Tibial artery (tissue), 4 donors: Measurements from ENCODE around the gene NKD1.

Source experiments
- DNase-seq, 2 donors: peaks; one replicate each; pipeline ENCODE4 v3.0.0-alpha.2; 2019
- H3K27ac ChIP-seq, 2 donors: fragments of 200-600 bp; sonication (generic) in 1 of 2; 1 replicate in 1 of 2; 2 replicates in 1 of 2; pipeline ENCODE4 v1.5.1; 2018 to 2019; ENCODE audit warnings: mild to moderate bottlenecking in 1 of 2
- H3K27me3 ChIP-seq, 2 donors: fragments of 200-600 bp; sonication (generic) in 1 of 2; one replicate each; pipeline versions ENCODE4 v1.5.1 to v1.6.0; 2016 to 2019
- H3K36me3 ChIP-seq, 3 donors: fragments of 200-600 bp; sonication (generic) in 2 of 3; one replicate each; pipeline ENCODE4 v1.5.1; 2016 to 2019; ENCODE audit warnings: mild to moderate bottlenecking in 2 of 3
- H3K4me1 ChIP-seq, 4 donors: fragments of 200-600 bp; sonication (generic) in 2 of 4; 1 replicate in 3 of 4; 2 replicates in 1 of 4; pipeline ENCODE4 v1.5.1; 2016 to 2019
- H3K4me3 ChIP-seq, 2 donors: fragments of 200-600 bp; sonication (generic) in 1 of 2; 1 replicate in 1 of 2; 2 replicates in 1 of 2; pipeline ENCODE4 v1.5.1; 2018 to 2019; ENCODE audit warnings: mild to moderate bottlenecking in 2 of 2
- H3K9me3 ChIP-seq, 3 donors: fragments of 200-600 bp; sonication (generic) in 1 of 3; one replicate each; pipeline ENCODE4 v1.5.1; 2016 to 2019
- intact Hi-C: fragments of 100-400 bp; cut with DNase I; formaldehyde crosslinking; loops from one replicate; pipeline ENCODE4 v1.15.0; 2023; ENCODE audit warnings: low total_unique reads
- TF ChIP-seq, protein P1 (sequence below), 2 experiments: fragments of 200-600 bp in 1 of 2; fragments of 450-650 bp in 1 of 2; IDR thresholded peaks; one replicate each; pipeline ENCODE4 v1.5.1; 2017 to 2019; ENCODE audit warnings: antibody characterized with exemption in 2 of 2, mild to moderate bottlenecking in 1 of 2, moderate library complexity in 1 of 2

Gene NKD1

DNA sequence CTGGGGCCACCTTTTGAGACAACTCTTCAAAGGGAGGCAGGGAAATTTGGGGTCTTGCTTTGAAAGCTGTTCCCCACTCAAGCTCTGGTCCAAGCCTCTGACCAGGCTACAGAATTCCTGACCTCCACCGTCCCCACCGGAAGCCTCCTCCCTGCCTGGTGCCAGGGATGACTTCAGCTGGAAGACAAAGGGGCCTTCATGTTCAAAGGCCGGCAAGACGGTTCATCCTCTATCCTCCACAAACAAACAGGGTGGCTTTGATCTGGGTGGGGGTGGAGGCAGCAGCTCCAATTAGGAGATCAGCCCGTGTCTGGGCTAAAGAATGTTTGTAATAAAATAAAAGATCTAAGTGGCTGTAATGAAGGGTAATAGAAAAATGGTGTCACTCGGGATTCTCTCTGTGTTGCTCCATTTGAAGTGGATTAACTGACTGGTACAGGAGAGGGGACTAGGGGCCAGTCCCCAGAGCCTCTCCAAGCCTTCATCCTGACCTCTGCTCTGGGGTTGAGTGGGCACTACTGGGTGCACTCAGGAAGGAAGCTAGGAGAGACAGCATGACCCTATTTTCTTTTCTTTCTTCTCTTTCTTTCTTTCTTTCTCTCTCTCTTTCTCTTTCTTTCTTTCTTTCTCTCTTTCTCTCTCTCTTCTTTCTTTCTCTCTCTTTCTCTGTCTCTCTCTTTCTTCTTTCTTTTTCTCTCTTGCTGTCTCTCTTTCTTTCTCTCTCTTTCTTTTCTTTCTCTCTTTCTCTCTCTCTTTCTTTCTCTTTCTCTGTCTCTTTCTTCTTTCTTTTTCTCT is 27.5 kb upstream of the NKD1 start:
- Histone ChIP-seq H3K4me3 (no peak overlapping the region), H3K36me3 (no peaks in the 10 kb centered on the region), H3K9me3 (peaks cover 0 to 17% (median 12%) of the 10 kb centered on the region in 3 donors), H3K4me1 (no peaks in the 10 kb centered on the region), H3K27ac (no peak overlapping the region), H3K27me3 (no peaks in the 10 kb centered on the region)
- intact Hi-C loops, result no loop called here
- DNase-seq, result no peak
- TF ChIP-seq, protein P1, sequence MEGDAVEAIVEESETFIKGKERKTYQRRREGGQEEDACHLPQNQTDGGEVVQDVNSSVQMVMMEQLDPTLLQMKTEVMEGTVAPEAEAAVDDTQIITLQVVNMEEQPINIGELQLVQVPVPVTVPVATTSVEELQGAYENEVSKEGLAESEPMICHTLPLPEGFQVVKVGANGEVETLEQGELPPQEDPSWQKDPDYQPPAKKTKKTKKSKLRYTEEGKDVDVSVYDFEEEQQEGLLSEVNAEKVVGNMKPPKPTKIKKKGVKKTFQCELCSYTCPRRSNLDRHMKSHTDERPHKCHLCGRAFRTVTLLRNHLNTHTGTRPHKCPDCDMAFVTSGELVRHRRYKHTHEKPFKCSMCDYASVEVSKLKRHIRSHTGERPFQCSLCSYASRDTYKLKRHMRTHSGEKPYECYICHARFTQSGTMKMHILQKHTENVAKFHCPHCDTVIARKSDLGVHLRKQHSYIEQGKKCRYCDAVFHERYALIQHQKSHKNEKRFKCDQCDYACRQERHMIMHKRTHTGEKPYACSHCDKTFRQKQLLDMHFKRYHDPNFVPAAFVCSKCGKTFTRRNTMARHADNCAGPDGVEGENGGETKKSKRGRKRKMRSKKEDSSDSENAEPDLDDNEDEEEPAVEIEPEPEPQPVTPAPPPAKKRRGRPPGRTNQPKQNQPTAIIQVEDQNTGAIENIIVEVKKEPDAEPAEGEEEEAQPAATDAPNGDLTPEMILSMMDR (IDR thresholded peaks at IDR 0.05), result no peak

DNA sequence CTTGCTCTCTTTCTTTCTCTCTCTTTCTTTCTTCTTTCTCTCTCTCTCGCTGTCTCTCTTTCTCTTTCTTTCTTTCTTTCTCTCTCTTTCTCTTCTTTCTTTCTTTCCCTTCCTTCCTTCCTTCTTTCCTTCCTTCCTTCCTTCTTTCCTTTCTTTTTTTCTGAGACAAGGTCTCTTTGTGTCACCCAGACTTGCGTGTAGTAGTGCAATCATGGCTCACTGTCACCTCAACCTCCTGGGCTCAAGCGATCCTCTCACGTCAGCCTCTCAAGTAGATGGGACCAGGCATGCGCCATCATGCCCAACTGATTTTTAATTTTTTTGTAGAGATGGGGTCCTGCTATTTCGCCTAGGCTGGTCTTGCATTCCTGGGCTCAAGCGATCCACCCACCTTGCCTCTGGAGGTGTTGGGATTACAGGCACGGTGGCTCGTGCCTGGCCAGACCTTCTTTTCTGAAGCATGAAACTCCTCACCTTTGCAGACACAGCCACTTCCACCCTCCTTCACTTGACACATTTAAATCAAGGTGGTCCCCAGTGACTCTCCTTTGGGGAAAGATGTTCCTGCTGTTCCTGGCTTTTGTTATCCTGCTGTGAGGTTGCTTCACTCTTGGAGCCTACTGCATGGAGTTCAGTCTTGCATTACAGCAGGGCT is 26.8 kb upstream of the NKD1 start:
- Histone ChIP-seq H3K4me3 (no peak overlapping the region), H3K4me1 (no peaks in the 10 kb centered on the region), H3K9me3 (peaks cover 0 to 12% (median 12%) of the 10 kb centered on the region in 3 donors), H3K27ac (no peak overlapping the region), H3K36me3 (no peaks in the 10 kb centered on the region), H3K27me3 (no peaks in the 10 kb centered on the region)
- DNase-seq, result no peak
- intact Hi-C loops, result no loop called here
- TF ChIP-seq, protein P1 (IDR thresholded peaks at IDR 0.05), result no peak

DNA sequence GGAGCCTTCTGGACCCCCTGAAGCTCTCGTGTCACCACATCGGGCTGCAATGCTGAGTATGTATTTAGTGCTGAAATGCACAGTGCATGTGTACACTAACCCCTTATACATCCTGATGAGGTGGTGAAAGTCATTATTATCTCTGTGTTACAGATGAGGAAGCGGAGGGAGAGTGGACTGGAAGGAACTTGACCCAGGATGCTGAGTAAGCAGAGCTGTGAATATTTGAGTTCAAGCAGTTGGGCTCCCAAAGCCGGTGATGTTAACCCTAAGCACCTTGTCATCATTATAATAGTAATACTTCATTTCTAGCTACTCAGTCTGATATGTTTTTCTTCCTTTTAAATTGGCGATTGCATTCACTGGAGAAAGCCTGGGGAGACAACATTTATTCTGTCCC is 25.9 kb upstream of the NKD1 start:
- Histone ChIP-seq H3K9me3 (peaks cover 0 to 4% (median 3%) of the 10 kb centered on the region in 3 donors), H3K36me3 (no peaks in the 10 kb centered on the region), H3K27ac (no peak overlapping the region), H3K4me1 (no peaks in the 10 kb centered on the region), H3K27me3 (no peaks in the 10 kb centered on the region), H3K4me3 (no peak overlapping the region)
- DNase-seq, result no peak
- TF ChIP-seq, protein P1 (IDR thresholded peaks at IDR 0.05), result no peak
- intact Hi-C loops, result no loop called here

DNA sequence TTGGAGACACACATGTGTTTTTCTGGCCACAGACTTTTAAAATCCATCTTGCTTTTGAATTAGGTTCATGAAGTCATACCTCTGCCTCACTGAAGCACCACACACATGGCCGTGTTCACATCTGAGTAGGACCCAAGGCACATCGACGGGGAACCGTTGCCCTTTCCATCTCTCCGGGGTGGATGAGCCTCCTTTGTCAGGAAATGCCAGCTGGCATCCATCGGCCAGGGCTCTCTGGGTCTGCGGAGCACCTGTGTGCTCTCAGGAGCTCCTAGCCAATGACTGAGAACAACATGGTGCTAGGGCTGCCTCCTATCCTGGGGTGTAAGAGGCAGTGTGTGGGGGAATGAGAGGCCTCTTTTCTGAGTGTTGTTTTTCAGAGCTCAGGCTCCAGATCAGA is 24.5 kb upstream of the NKD1 start:
- DNase-seq, result no peak
- H3K9me3 ChIP-seq, result no peaks in the 10 kb centered on the region
- TF ChIP-seq, protein P1 (IDR thresholded peaks at IDR 0.05), result no peak
- H3K36me3 ChIP-seq, result no peaks in the 10 kb centered on the region
- H3K4me1 ChIP-seq, result no peaks in the 10 kb centered on the region
- no peak overlapping the region for H3K27ac ChIP-seq
- intact Hi-C loops, result no loop called here
- no peak overlapping the region for H3K4me3 ChIP-seq
- H3K27me3 ChIP-seq, result no peaks in the 10 kb centered on the region

DNA sequence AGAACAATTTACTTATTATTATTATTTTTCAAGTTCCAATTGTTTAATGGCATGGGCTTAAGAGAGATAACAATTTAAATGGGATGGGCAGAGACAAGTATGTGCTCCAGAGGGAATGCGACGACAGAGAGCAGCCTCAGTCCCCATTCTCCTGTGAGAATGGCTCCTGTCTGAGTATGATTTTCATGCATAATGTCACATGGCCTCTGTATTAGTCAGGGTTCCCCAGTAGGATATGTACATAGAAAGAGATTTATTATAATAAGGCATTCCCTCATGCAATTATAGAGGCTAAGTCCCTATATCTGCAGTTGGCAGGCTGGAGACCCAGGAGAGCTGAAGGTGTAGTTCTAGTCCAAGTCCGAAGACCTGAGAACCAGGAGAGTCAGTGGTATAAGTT is 22.9 kb upstream of the NKD1 start:
- Histone ChIP-seq H3K27ac (no peak overlapping the region), H3K9me3 (peaks cover 0 to 10% (median 5%) of the 10 kb centered on the region in 3 donors), H3K27me3 (no peaks in the 10 kb centered on the region), H3K4me3 (no peak overlapping the region), H3K4me1 (no peaks in the 10 kb centered on the region), H3K36me3 (no peaks in the 10 kb centered on the region)
- TF ChIP-seq, protein P1 (IDR thresholded peaks at IDR 0.05), result no peak
- no peak for DNase-seq
- intact Hi-C loops, result no loop called here
